CD4-positive, alpha-beta T cell (primary cell): Measurements from ENCODE around the gene VEGFA. TPM values are rescaled to one million over a fixed set of nuclear protein-coding genes. Genes with fewer than 3 reads are reported as not detected.

Source experiments
- ATAC-seq: fragments of 200-7000 bp; cut with Tn5 transposase; one replicate; pipeline ENCODE4 v1.10.0; 2022; ENCODE audit warnings: mild to moderate bottlenecking; ENCODE audit not compliant: poor library complexity
- CTCF ChIA-PET: fragments of 350-600 bp; sonication (Branson Sonifier 250); formaldehyde crosslinking; loops from one replicate; lab custom pipeline; 2021; ENCODE audit warnings: antibody characterized with exemption, inconsistent platforms; lab: Charles Lee
- POLR2A ChIA-PET: fragments of 350-600 bp; sonication (Branson Sonifier 250); formaldehyde crosslinking; loops from one replicate; lab custom pipeline; 2021; ENCODE audit warnings: antibody characterized with exemption, inconsistent platforms; lab: Charles Lee
- DNase-seq, 14 experiments: peaks; one replicate each; pipeline ENCODE4 v3.0.0-alpha.2; 2013 to 2020; ENCODE audit warnings: mixed read lengths in 2 of 14
- H3K27ac ChIP-seq, 2 donors: one replicate each; pipeline versions ENCODE4 v1.5.1 to v1.7.0; 2013; ENCODE audit warnings: low read length in 2 of 2, low read depth in 1 of 2, mild to moderate bottlenecking in 1 of 2
- H3K27me3 ChIP-seq, 2 experiments: 1 replicate in 1 of 2; 2 replicates in 1 of 2; pipeline versions ENCODE4 v1.6.1 to v1.7.0; 2013; ENCODE audit warnings: low read length in 2 of 2, control low read depth in 1 of 2, mild to moderate bottlenecking in 1 of 2, moderate library complexity in 1 of 2; ENCODE audit not compliant: insufficient read depth in 2 of 2, control insufficient read depth in 1 of 2
- H3K36me3 ChIP-seq: one replicate; pipeline ENCODE4 v1.6.1; 2013; ENCODE audit warnings: low read length, control low read depth; ENCODE audit not compliant: insufficient read depth
- H3K4me1 ChIP-seq: one replicate; pipeline ENCODE4 v1.6.1; 2013; ENCODE audit warnings: low read length, control low read depth; ENCODE audit not compliant: insufficient read depth
- H3K4me3 ChIP-seq: one replicate; pipeline ENCODE4 v1.5.1; 2013; ENCODE audit warnings: mild to moderate bottlenecking, low read length, moderate library complexity
- H3K9me3 ChIP-seq, 2 experiments: 1 replicate in 1 of 2; 2 replicates in 1 of 2; pipeline versions ENCODE4 v1.6.1 to v1.7.0; 2013; ENCODE audit warnings: low read length in 2 of 2, mild to moderate bottlenecking in 2 of 2, control low read depth in 1 of 2, moderate library complexity in 1 of 2; ENCODE audit not compliant: control insufficient read depth in 1 of 2, insufficient read depth in 1 of 2
- H3K27ac Mint-ChIP-seq: one replicate; pipeline ENCODE4 v1.8.0; 2020; ENCODE audit warnings: mixed read lengths
- H3K27me3 Mint-ChIP-seq: one replicate; pipeline ENCODE4 v1.8.0; 2021; ENCODE audit warnings: mixed read lengths
- H3K36me3 Mint-ChIP-seq: one replicate; pipeline ENCODE4 v1.8.0; 2021; ENCODE audit warnings: low read depth, mixed read lengths
- H3K4me1 Mint-ChIP-seq: one replicate; pipeline ENCODE4 v1.8.0; 2021; ENCODE audit warnings: low read depth, mixed read lengths
- H3K4me3 Mint-ChIP-seq: one replicate; pipeline ENCODE4 v1.8.0; 2020; ENCODE audit warnings: mild to moderate bottlenecking, mixed read lengths
- H3K9me3 Mint-ChIP-seq: one replicate; pipeline ENCODE4 v1.8.0; 2020; ENCODE audit warnings: mixed read lengths
- intact Hi-C, 2 experiments: fragments of 100-400 bp; cut with DNase I in 1 of 2; cut with micrococcal nuclease in 1 of 2; formaldehyde crosslinking; loops; one replicate each; pipeline versions ENCODE4 v1.15.1 to v1.9.0; 2023 to 2025; cut with DNase I, micrococcal nuclease
- total RNA-seq, 174 experiments: library from RNA in 2 of 174; stranded (reverse) in 2 of 174; gene quantifications; one replicate each; pipeline ENCODE4 v1.2.3 and lab custom pipeline; 2021 to 2026
- TF ChIP-seq, protein P1 (sequence below): fragments of 200-600 bp; IDR thresholded peaks from one replicate; pipeline ENCODE4 v1.8.0; 2022; ENCODE audit warnings: antibody characterized with exemption, mild to moderate bottlenecking

VEGFA gene
- total RNA-seq, 2 experiments from 2014 or later: 3.5 to 3.7 TPM

DNA sequence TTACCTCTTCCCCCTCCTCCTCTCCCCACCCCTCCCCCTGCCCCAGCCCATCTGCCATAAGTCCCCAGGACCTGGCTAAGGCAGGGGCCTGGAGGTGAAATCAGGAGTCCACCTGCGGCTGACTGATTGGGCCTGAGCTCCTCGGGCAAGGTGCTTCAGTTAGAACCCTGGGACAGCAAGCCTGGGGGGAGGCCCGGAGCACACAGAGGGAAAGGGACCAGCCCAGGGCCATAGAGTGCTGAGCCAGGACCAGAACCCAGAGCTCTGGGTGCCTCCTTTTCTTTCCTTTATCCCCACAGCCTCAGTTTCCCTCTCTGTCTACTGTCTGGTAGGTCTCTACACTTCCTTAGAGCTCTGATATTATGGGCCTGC, 35.7 kb upstream of the VEGFA start:
- ATAC-seq (no peak), DNase-seq (no peak)
- ChIA-PET CTCF (no interaction called here), POLR2A (no interaction called here)
- TF ChIP-seq, protein P1, sequence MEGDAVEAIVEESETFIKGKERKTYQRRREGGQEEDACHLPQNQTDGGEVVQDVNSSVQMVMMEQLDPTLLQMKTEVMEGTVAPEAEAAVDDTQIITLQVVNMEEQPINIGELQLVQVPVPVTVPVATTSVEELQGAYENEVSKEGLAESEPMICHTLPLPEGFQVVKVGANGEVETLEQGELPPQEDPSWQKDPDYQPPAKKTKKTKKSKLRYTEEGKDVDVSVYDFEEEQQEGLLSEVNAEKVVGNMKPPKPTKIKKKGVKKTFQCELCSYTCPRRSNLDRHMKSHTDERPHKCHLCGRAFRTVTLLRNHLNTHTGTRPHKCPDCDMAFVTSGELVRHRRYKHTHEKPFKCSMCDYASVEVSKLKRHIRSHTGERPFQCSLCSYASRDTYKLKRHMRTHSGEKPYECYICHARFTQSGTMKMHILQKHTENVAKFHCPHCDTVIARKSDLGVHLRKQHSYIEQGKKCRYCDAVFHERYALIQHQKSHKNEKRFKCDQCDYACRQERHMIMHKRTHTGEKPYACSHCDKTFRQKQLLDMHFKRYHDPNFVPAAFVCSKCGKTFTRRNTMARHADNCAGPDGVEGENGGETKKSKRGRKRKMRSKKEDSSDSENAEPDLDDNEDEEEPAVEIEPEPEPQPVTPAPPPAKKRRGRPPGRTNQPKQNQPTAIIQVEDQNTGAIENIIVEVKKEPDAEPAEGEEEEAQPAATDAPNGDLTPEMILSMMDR: no peak
- H3K4me1 ChIP-seq: peaks cover 28% of the 10 kb centered on the region
- no peaks in the 10 kb centered on the region for H3K36me3 ChIP-seq
- no peak overlapping the region for H3K4me3 Mint-ChIP-seq
- no peaks in the 10 kb centered on the region for H3K27me3 Mint-ChIP-seq
- H3K4me3 ChIP-seq: no peak overlapping the region
- no peaks in the 10 kb centered on the region for H3K27me3 ChIP-seq
- peaks cover 7 to 10% of the 10 kb centered on the region in 2 experiments for H3K9me3 ChIP-seq
- H3K27ac Mint-ChIP-seq: no peak overlapping the region
- H3K27ac ChIP-seq: no peak overlapping the region
- no peaks in the 10 kb centered on the region for H3K4me1 Mint-ChIP-seq
- peaks cover 10% of the 10 kb centered on the region for H3K9me3 Mint-ChIP-seq
- no peaks in the 10 kb centered on the region for H3K36me3 Mint-ChIP-seq
- intact Hi-C loops: no loop called here

DNA sequence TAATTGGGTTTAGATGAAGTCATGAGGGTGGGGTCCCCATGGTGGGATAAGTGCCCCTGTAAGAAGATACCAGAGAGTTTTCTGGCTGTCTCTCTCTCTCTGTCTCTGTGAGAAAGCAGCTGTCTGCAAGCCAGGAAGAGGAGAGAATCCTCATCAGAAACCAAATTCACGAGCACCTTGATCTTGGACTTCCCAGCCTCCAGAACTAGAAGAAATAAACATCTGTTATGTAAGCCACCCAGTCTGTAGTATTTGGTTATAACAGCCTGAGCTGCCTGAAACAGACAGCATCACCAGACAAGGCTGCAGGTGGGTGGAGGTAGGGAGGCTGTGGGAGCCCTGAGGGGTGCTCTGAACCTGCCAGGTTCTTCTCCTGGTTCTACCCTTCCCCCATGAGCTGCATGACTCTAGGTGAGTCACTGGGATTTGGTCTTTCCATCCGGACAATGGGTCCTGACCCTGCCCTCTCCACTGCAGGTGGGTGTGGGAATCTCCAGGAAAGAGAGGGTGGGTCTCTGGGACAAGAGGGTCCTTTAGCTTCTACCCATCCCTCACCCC, 34.3 kb upstream of the VEGFA start:
- no peak overlapping the region for H3K27ac ChIP-seq
- no peaks in the 10 kb centered on the region for H3K36me3 ChIP-seq
- POLR2A ChIA-PET: no interaction called here
- Mint-ChIP-seq H3K27ac (no peak overlapping the region), H3K4me3 (no peak overlapping the region), H3K27me3 (no peaks in the 10 kb centered on the region), H3K4me1 (no peaks in the 10 kb centered on the region), H3K36me3 (no peaks in the 10 kb centered on the region), H3K9me3 (peaks cover 10% of the 10 kb centered on the region)
- no peak overlapping the region for H3K4me3 ChIP-seq
- ATAC-seq (no peak), DNase-seq (no peak)
- TF ChIP-seq, protein P1: no peak
- H3K27me3 ChIP-seq: no peaks in the 10 kb centered on the region
- H3K9me3 ChIP-seq: peaks cover 0 to 7% of the 10 kb centered on the region in 2 experiments
- CTCF ChIA-PET: no interaction called here
- H3K4me1 ChIP-seq: peaks cover 28% of the 10 kb centered on the region
- intact Hi-C loops: no loop called here

DNA sequence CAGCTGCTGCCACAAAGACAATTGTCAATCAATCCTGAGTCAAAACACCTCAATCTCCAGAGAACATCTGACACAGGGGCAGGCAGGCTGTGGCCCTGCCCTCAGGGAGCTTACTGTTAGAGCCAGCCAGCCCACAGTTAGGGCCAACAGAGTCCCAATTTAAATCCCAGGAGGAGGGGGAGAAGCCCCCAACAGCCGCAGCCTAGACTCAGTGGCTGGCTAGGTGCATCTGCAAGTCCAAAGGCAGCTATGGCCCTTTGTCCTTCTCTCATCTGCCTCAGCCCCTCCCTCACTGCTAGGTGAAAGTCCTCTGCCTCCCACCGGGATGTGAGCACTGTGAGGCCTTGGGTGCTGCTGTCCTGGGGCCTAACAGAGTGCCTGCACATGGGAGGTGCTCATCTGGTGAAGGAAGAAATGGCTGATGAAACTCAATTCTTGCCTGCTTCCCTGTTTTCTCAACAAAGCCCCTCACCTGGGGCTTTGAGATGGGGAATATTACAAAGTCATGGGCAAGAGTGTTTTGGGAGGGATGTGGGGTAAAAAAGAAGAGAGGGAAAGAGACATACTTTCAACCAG, 33.7 kb upstream of the VEGFA start:
- Mint-ChIP-seq H3K27me3 (no peaks in the 10 kb centered on the region), H3K4me1 (no peaks in the 10 kb centered on the region), H3K36me3 (no peaks in the 10 kb centered on the region), H3K4me3 (no peak overlapping the region), H3K27ac (no peak overlapping the region), H3K9me3 (peaks cover 8% of the 10 kb centered on the region)
- no peak for DNase-seq
- Histone ChIP-seq H3K4me3 (no peak overlapping the region), H3K9me3 (peaks cover 0 to under 1% of the 10 kb centered on the region in 2 experiments), H3K36me3 (no peaks in the 10 kb centered on the region), H3K27me3 (no peaks in the 10 kb centered on the region), H3K27ac (no peak overlapping the region), H3K4me1 (peaks cover 28% of the 10 kb centered on the region)
- intact Hi-C loops: no loop called here
- ChIA-PET POLR2A (no interaction called here), CTCF (no interaction called here)
- TF ChIP-seq, protein P1: no peak
- no peak for ATAC-seq
